ENCODE data around the gene ASTN2.

Gene ASTN2

GRCh38 chr9:116939614-116940013 is 475.2 kb downstream of the ASTN2 start:
- Histone ChIP-seq H3K27me3 (ENCODE audit: insufficient read depth, low read depth) (no peaks in the 10 kb centered on the region), H2AFZ (ENCODE audit: low read depth) (no peak overlapping the region), H3K4me2 (no peak overlapping the region), H3K9ac (no peak overlapping the region), H4K20me1 (ENCODE audit: insufficient read depth) (no peaks in the 10 kb centered on the region), H3K79me2 (ENCODE audit: insufficient read depth, low read depth) (no peaks in the 10 kb centered on the region), H3K4me3 (IDR thresholded peaks at IDR 0.05; ENCODE audit: insufficient read depth, low read depth, low read length) (no peak overlapping the region), H3K36me3 (ENCODE audit: insufficient read depth) (no peaks in the 10 kb centered on the region), H3K27ac (no peak overlapping the region), H3K4me1 (ENCODE audit: low read depth, poor library complexity, severe bottlenecking) (no peaks in the 10 kb centered on the region)
- TF ChIP-seq CTCF (conservative IDR thresholded peaks at IDR 0.05; ENCODE audit: low read depth, low read length): no peak

- no peaks in the 10 kb centered on the region for H3K79me2 ChIP-seq (ENCODE audit: insufficient read depth, low read depth)
- no peak overlapping the region for H3K9ac ChIP-seq
- no peak overlapping the region for H3K27ac ChIP-seq
- H3K4me2 ChIP-seq: no peak overlapping the region
- TF ChIP-seq CTCF (conservative IDR thresholded peaks at IDR 0.05; ENCODE audit: low read depth, low read length): no peak
- no peaks in the 10 kb centered on the region for H3K4me1 ChIP-seq (ENCODE audit: low read depth, poor library complexity, severe bottlenecking)
- H4K20me1 ChIP-seq (ENCODE audit: insufficient read depth): no peaks in the 10 kb centered on the region
- no peaks in the 10 kb centered on the region for H3K27me3 ChIP-seq (ENCODE audit: insufficient read depth, low read depth)
- no peak overlapping the region for H2AFZ ChIP-seq (ENCODE audit: low read depth)
- no peak overlapping the region for H3K4me3 ChIP-seq (IDR thresholded peaks at IDR 0.05; ENCODE audit: insufficient read depth, low read depth, low read length)
- H3K36me3 ChIP-seq (ENCODE audit: insufficient read depth): no peaks in the 10 kb centered on the region
These were observed 475.7 kb downstream of the ASTN2 start for GRCh38 chr9:116939161-116939560.

- Histone ChIP-seq H4K20me1 (ENCODE audit: insufficient read depth) (no peaks in the 10 kb centered on the region), H3K4me1 (ENCODE audit: low read depth, poor library complexity, severe bottlenecking) (no peaks in the 10 kb centered on the region), H3K9ac (no peak overlapping the region), H3K27ac (no peak overlapping the region), H3K4me2 (no peak overlapping the region), H3K36me3 (ENCODE audit: insufficient read depth) (no peaks in the 10 kb centered on the region), H2AFZ (ENCODE audit: low read depth) (no peak overlapping the region), H3K79me2 (ENCODE audit: insufficient read depth, low read depth) (no peaks in the 10 kb centered on the region), H3K27me3 (ENCODE audit: insufficient read depth, low read depth) (no peaks in the 10 kb centered on the region), H3K4me3 (IDR thresholded peaks at IDR 0.05; ENCODE audit: insufficient read depth, low read depth, low read length) (no peak overlapping the region)
- no peak for TF ChIP-seq CTCF (conservative IDR thresholded peaks at IDR 0.05; ENCODE audit: low read depth, low read length)
These were observed 477.5 kb downstream of the ASTN2 start for GRCh38 chr9:116937361-116937760.

- TF ChIP-seq CTCF (conservative IDR thresholded peaks at IDR 0.05; ENCODE audit: low read depth, low read length): no peak
- Histone ChIP-seq H3K4me3 (IDR thresholded peaks at IDR 0.05; ENCODE audit: insufficient read depth, low read depth, low read length) (no peak overlapping the region), H4K20me1 (ENCODE audit: insufficient read depth) (no peaks in the 10 kb centered on the region), H3K27ac (no peak overlapping the region), H2AFZ (ENCODE audit: low read depth) (no peak overlapping the region), H3K4me2 (no peak overlapping the region), H3K79me2 (ENCODE audit: insufficient read depth, low read depth) (no peaks in the 10 kb centered on the region), H3K9ac (no peak overlapping the region), H3K36me3 (ENCODE audit: insufficient read depth) (no peaks in the 10 kb centered on the region), H3K27me3 (ENCODE audit: insufficient read depth, low read depth) (no peaks in the 10 kb centered on the region), H3K4me1 (ENCODE audit: low read depth, poor library complexity, severe bottlenecking) (no peaks in the 10 kb centered on the region)
These were observed 479.5 kb downstream of the ASTN2 start for GRCh38 chr9:116935149-116935897.
